Stimulated activated CD4-positive, alpha-beta T cell treated with anti-CD3 and anti-CD28 coated beads, TNF-alpha, amount 100 ng/mL, for 1 hour (primary cell): Measurements from ENCODE around the gene KMO.
A peak's percentile ranks its signal among the peaks of the same experiment; 100 is the strongest.

Experiments used
- DNase-seq, 3 donors: peaks; one replicate each; pipeline ENCODE4 v3.0.0-alpha.2; 2020; ENCODE audit warnings: low read depth in 3 of 3, low spot score in 1 of 3

Gene KMO

DNA sequence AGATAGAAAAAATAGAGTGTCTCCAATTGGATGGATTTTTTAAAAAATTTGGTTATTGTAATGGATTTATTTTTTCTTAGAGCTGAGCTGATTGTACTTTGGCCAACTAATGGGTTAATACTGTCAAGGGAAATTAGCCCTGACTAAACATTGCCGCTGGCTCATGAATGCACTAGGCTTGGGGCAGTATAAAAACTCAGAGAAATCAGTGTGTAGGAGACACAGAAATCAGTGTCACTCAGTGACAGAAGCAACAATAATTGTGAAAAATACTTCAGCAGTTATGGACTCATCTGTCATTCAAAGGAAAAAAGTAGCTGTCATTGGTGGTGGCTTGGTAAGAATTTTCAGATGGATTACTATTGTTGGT lies at the start of gene KMO:
TSS of gene KMO (plus strand) at position 217 of the 370 bp plus-strand sequence. CDS start at position 284, 67 bp downstream.
- no peak for DNase-seq

DNA sequence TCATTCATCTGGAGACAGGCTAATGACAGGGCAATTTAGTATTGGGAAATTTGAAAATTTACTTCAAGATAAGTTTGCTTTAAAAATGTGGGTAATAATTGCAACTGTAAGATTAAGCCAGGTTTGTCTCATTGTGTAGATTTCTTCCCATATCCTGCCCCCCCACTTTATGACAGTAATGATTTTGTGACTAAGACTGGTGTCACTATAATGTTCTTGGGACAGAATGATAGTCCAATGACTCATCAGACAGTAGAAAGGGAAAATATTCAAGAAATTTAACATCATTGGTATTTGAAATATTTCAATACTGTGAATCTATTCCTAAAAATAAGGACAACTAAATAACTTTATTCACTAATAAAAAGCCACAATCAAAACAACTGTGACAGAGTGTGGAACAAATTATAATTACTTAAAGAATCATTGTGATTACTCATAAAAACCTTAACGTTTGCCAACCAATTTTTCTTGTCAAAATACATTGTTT lies 49.4 kb upstream of the KMO start:
- no peak for DNase-seq

DNA sequence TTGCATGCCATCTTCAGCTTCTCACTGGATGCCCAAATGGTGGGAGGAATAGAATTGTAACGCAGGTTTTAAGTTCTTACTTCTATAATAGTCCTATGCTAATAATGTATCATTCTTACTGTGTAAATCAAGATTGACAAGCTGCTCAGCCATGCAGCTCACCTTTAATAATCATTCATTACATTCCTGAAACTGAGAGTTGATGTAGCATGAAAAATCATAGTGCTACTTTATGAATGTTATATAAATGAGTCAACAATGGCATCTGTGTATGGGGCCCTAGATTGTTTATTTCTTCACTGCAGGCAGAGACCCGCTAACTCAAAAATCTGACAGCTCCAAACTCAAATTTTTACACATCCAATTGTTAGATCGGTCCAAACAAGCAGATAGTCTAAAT lies 47.0 kb upstream of the KMO start:
- no peak for DNase-seq

DNA sequence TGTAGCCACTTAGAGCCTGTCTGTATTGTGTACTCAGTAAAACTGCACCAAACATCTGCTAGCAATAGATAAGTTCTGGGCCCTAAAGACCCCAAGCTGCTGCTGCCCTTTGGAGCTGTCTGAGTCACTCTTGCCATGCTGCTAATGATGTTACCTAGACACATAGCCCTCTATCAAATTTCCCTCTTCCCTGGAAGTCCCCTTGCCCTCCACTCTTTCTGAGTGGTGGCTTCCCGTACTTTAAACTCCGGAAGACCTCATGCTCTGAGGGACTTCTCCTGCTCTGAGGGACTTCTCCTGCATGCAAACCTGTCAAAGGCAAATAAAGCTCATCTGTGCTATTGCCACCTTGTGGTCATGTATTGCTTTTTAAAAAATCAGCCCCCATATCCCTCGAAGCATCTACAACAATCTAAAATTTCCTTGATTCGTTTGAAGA lies 46.6 kb upstream of the KMO start:
- DNase-seq, result no peak

DNA sequence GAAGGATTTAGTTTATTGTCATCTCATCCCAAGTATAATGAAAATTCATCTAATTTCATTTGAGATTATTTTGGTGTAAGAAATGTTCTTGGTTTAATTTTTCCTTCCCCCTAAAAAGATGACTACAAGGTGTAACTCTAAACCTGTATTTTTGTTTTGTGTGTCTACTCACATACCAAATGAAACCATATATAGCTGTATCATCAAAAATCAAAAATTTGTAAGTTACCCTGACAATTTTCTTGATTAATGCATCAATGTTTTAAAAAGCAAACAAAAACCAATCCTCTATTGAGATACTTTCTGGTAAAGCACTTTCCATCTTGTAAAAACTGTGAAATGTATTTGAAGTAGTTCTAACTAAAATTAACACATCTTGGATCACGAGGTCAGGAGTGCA lies 43.4 kb upstream of the KMO start:
- DNase-seq, result no peak

DNA sequence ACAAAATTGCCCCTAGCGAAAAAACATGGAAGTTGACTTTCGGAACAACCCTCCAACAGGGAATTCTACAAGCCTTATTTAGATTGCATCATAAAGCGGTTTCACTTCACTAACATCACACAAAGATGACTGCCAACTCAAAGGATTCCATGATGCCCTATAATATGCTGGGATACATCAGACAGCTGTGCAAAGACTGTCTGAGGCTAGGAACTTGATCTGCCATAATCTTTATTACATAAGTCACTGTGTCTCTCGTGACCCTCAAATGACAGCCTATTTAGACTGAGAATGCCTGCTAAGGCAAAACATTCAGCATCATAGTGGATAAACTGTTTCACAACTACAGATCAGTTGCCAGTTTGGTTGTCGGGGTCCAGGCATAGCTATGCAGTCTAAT lies 36.4 kb upstream of the KMO start:
- no peak for DNase-seq

DNA sequence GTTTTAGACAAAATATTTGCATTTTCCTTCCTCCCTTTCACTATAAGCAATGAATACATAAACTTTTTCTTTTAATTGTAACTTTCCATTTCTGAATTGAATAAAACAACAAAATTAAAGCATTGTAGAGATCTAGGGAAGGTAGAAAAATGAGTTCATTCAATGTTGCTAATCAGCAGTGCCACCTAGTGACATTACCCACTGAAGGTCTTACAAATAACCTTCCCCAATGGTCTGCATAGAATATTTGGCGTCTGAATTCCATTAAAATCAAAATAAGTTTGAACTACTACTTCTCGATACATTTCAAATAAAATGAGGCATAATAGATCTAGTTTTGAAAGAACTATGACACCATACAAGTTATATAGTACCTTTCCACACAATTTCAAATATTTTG lies 32.3 kb upstream of the KMO start:
- DNase-seq, result no peak

DNA sequence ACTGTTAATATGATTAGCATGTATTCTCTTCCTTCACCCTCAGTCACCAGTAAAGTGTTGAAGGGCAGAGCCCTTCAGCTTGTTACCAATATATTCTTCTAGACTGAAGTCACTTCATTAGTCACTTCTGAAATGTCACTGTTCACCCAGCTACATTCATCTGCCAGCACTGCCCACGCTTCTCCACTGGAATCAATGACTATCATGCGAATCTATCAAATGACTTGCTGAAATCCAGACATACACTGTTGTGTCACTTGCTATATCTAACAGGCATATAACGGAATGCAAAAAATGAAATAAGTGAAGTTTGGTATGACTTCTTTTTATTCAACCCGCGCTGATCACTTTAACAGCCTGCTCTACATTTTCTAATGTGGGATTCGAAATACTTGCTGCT lies 28.7 kb upstream of the KMO start:
- DNase-seq, result no peak

DNA sequence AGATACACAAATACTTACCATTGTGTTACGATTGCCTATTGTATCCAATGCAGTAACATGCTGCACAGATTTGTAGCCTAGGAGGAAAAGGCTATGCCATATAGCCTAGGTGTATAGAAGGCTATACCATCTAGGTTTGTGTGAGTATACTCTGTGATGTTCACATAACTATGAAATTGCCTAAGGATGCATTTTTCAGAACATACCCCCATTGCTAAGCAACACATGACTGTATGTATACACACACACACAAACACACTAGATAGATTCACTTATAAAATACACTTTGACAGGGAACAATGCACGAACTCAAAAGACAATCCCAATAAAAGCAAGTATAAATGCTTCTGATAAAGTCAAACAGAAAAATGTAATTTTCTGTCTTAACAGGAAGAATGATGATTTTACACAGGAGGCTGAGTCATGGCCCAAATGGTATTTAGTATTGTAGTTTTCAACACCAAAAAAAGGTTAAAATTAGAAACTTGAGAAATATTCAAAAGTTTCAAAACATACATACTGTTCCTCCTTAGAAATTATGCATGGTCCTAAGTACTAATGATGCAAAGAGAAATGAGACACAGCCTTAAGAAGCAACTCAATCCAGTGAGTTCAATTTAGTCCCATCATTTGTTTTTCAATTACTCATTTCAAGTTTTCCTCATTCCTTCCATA lies 24.9 kb upstream of the KMO start:
- no peak for DNase-seq

DNA sequence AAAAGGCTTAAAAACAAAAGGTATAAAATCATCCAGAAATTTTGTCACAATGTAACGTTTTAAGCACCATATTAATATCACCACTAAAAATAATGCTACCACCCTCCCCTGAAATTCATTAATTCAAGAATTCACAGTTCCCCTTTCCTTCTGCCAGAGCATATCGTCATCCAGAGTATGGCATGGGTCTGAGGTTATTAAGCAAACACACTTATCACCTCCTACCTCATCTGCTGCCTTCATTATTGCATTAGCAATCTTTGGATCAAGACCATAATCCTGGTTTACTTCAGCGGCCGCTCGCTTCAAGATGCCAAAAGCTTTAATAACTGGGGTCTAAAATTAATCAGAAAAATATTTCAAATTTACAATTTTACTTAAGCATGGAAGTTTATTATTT lies 18.8 kb upstream of the KMO start:
- no peak for DNase-seq

DNA sequence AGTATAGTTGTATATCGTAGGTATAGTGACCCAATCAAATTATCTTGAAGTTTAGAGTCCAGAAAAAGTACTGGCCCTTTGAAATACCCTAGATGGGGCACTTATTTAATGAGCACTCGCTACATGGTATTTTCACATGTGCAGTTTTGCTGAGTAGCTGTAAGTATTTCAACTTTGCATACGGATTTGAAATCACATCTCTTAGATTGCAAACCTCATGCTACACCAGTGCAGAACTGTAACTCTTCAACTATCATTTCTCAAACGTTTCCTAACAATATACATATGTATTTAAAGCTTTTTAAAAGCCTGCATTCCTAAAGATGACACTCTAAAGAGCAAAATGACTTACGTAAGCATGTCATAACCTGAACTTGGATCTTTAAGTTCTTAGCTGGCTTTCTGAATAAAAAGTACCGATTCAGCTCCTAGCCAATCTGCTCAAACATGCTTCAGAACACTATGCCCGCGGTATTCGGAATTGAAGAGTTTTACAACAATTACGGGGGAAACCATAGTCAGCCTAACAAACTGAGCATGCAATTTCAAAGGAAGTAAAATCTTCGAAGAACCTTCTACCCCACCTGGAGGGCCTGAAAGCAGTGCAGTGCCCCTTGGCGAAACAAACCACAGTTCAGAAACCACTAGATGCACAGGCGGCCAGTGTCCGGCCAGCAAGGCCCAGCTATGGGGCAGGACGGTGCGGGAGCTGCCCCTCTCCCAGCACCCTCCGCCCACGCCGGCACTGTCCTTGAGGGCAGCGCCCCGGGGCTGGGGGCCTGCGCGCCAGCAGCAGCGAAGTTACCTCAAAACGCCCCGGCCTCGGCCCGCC lies 13.5 kb upstream of the KMO start:
- DNase-seq, result peak in 1 of 3 donors; percentile 11

DNA sequence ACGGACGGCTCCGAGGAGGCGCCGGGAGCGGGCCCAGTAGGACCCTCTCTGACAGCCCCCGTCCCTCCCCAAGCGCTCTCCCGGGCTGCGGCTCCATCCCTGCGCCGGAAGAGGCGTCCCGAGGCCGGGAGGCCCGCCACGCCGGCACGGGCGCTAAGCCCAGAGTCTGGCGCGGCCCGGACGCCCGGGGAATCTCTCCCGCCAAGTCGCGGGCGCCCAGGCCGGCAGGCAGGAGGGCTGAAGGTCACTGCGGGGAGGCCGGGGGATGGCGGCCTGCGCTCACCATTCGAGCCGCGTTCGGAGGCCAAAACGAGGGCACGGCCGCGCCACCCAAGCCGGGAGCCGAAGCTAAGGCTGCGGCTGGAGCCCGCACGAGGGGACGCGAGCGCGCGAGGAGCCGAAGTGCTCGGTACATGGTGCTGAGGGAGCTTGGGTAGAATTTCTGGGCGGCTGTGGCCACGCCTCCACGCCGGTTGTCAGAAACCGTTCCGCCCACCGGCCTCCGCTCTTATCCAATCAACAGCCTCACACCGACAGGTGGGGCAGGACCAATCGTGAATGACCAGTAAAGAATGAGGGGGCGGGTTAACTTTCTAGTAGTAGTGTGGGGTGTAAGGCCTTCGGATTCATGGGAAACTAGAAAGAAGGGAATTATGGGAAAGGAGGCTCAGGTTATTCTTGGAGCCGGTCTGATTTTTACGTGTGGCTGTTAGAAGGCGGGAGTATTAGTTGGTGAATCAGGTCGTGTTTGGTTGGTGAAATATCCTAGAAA lies 12.7 kb upstream of the KMO start, which contains the start of gene FH:
TSS of gene FH (minus strand) at position 448 of the 772 bp plus-strand sequence. CDS start at position 415, 33 bp downstream.
- DNase-seq, result peak; percentile 81 to 83 (median 82)

DNA sequence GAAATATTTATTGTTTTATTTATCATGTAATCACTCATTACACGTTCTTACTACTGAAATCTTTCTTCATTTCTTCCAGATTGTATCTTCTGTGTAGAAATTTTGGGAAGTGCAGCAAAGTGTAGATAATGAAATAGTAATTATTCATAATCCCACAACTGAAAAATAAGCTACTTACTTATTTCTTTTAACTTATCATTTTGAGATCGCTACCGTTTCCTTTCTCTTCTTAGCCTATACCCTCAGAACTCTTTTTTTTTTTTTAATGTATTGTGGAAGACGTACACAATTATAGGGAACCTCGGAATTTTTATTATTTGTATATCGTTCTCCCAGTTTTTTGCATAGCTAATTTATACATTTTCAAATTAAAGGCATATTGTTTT lies 12.1 kb upstream of the KMO start:
- DNase-seq, result no peak

DNA sequence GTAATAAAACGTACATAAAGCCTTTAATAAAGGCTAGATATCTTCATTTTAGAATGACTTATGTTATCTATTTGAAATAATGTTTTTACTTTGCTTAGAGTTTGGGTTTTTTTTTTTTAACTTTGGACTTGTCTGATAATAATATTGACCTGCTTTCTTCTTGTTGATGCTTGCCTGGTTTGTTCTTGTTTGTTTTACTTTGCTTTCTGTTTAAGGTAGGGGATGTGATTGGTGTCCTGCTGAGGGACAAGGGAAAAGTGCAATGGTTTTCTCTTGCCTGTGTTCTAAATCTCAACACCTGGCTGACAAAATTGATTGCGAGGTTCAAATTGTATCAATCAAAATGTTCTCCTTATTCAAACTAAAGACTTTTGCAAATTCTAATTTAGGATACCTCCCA lies 10.5 kb upstream of the KMO start:
- no peak for DNase-seq

DNA sequence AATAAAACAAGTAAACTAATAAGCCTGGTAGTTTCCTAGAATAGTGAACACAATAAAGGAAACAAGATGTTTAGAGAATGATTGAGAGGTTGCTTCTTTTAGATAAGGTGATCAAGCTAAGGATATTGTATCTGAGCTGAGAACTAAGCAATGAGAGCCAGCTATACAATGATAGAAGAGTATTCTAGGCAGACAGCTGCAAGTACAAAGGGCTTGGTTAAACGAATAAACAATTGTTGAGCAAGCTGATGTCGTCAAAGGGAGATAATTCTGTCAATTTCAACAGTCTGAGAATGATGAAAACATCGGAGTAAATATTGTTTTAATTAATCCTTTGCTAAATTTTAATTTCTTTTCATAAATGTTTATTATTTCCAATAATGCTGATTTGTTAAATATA lies 7.2 kb upstream of the KMO start:
- no peak for DNase-seq

DNA sequence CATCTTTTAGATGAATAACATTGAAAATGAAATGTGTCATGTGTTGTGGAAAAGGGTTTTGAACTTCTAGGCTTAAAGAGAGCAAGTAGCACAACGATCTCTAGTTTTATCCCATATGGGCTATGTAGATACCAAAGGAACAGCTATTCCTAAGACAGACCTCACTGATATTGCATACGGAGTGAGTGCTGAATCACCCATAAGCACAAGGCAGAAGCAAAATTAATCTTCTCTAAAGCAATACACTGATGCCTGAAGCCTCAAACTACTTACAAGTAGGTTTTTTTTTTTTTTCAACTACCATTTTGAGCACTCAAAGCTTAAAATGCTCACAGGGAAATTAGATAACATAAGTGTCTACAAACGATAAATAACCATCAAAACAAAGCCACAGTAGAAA lies 5.0 kb upstream of the KMO start:
- no peak for DNase-seq

DNA sequence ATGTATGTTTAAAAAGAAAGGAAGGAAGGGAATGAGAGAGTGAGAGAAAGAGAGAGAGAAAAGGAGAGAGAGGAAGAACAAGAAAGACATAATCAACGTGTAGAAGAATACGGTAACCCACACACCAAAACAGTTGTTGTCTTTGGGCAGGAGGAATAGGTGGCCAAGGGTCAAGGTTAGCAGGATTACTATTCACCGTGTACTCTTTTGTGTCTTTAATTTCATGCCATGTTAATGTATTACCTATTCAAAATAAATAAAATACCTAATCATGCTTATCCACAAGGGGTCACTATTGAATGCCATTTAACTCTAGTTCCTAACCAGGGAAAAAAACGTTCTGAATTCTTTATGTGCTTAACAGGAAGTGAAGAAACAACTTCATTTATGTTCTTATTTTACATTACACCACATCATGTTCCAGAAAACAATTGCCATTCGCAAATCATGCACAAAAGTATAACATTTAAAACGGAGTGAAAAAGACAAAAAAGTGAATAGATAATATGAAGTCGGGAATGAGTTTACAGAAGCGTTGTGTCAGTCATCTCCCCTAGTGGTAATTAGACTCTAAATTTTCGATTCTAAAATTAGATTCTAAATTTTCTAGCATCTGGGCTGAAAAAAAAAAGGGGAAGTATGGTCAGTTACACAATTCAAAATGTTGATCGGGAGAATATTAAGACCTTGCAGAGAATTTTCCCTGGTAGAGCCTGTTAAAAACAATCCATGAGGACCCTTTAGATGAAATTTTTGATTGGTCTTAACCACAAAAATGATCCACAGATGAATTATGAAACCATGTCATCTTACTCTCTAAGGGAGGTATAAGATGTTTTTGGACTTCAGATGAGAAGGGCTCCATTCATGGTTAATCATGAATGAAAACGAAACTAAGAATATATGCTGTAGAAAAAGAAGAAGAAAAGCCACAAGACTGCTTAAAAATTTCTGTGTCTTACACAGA lies 700 bp upstream of the KMO start:
- DNase-seq, result no peak

DNA sequence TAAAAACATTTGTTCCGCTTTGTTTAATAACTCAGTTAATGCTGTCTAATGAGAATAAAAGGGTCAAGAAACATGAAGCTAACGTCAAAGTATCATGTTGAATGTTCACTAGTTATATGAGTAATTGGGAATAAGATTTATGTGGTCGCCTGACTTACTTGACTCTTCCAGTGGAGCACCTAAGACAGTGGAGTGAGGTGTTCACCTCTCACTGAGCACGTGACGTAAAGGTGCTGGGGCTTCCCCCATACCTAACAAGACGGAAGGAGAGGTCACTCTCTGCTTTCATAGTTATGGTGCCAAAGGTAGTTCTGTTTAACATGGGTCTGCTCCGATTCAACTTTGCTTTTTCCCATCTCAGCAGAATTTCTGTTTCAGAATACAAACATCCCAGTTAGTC lies 686 bp downstream of the KMO start:
- DNase-seq, result no peak

DNA sequence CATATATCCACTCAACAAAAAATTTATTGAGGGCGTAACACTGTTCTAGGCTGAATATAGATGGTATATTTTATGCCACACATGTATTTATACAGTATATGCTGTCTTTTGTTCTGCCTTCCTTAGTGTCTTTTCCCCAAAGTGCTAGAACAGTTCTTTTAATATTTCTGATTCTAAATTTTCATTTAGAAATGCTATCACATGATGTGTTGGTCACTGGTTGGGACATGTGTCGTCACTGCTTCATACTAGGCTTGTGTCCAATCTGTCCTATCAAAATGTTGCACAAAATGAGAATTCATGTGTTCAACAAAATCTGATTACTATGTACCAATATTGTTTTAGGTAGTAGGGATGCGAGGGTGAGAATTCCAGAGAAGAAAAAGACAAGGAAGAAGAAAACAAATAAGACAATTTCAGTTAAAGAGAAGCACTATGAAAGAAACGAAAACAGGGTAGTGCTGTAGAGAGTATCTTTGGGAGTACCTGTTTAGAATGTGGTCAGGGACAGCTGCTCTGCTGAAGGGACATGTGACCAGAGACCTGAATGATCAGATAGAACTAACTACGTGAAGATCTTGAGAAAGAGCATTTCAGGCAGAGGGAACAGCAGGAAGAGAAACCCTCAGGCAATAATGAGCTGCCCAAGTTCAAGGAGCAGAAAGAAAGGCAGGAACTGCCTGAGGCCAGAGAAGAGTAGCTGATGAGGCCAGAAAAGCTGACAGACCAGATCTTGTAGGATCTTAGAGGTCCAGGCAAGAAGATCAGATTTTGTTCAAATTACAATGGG lies 1.3 kb downstream of the KMO start:
- DNase-seq, result no peak

DNA sequence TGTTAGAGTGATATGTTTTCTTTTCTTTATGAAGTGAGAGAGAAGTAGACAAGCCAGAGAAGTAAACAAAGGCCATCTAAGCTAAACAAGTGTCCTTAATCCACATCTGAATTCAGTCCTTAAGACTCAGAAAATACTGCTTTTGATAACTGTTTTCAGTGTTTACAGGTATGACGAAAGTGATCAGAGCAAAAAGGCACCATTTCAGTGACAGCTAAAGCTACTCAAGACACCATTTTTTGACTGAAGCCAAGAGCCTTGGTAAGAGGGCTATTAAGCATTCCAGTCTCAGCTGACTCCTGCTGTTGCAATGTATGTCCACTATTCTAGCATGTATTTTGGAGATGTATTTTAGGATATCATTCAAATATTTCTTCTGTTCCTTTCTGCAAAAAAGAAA lies 4.1 kb downstream of the KMO start:
- no peak for DNase-seq
